GM23338 (cell line): ENCODE results near the gene ASAP2. TPM values are rescaled to one million over a fixed set of nuclear protein-coding genes. Genes with fewer than 3 reads are reported as not detected.

Experiments used
- ATAC-seq: fragments of 200-7000 bp; cut with Tn5 transposase; 3 replicates; pipeline ENCODE4 v1.9.1; 2020
- DNase-seq: peaks from one replicate; pipeline ENCODE4 v3.0.0-alpha.2; 2015; ENCODE audit warnings: low spot score
- H2AFZ ChIP-seq: fragments of 200-600 bp; sonication (generic); 2 replicates; pipeline ENCODE4 v1.8.0; 2016; ENCODE audit warnings: antibody characterized with exemption, mild to moderate bottlenecking, moderate library complexity
- H3F3A ChIP-seq: fragments of 200-600 bp; sonication (generic); replicated peaks from 2 replicates; pipeline ENCODE4 v1.8.0; 2017; ENCODE audit warnings: antibody characterized with exemption, mixed run types, low read depth
- H3K27ac ChIP-seq: fragments of 200-600 bp; sonication (generic); 2 replicates; pipeline ENCODE4 v1.6.1; 2016; ENCODE audit warnings: low read depth
- H3K27me3 ChIP-seq: fragments of 200-600 bp; sonication (generic); 2 replicates; pipeline ENCODE4 v1.8.0; 2016; ENCODE audit warnings: mild to moderate bottlenecking, mixed run types, moderate library complexity; ENCODE audit not compliant: insufficient read depth
- H3K36me3 ChIP-seq: fragments of 200-600 bp; sonication (generic); 2 replicates; pipeline ENCODE4 v1.8.0; 2016; ENCODE audit warnings: mild to moderate bottlenecking; ENCODE audit not compliant: insufficient read depth
- H3K4me1 ChIP-seq: fragments of 200-600 bp; sonication (generic); 2 replicates; pipeline ENCODE4 v1.8.0; 2016; ENCODE audit warnings: mild to moderate bottlenecking, moderate library complexity; ENCODE audit not compliant: insufficient read depth
- H3K4me2 ChIP-seq: fragments of 200-600 bp; sonication (generic); 2 replicates; pipeline ENCODE4 v1.7.1; 2017; ENCODE audit warnings: mixed run types
- H3K4me3 ChIP-seq: fragments of 200-600 bp; sonication (generic); 2 replicates; pipeline ENCODE4 v1.6.1; 2016; ENCODE audit warnings: mixed run types
- H3K79me2 ChIP-seq: fragments of 200-600 bp; sonication (generic); replicated peaks from 2 replicates; pipeline ENCODE4 v1.8.0; 2017; ENCODE audit warnings: mild to moderate bottlenecking; ENCODE audit not compliant: insufficient read depth
- H3K9me2 ChIP-seq: fragments of 200-600 bp; sonication (generic); 2 replicates; pipeline ENCODE4 v1.8.0; 2017; ENCODE audit not compliant: insufficient read depth
- H4K20me1 ChIP-seq: fragments of 200-600 bp; sonication (generic); replicated peaks from 2 replicates; pipeline ENCODE4 v1.8.0; 2017; ENCODE audit warnings: mild to moderate bottlenecking; ENCODE audit not compliant: insufficient read depth
- H3K27ac Mint-ChIP-seq: 2 replicates; pipeline ENCODE4 v1.8.0; 2020; ENCODE audit warnings: inconsistent platforms, mild to moderate bottlenecking, moderate library complexity, mixed read lengths
- H3K27me3 Mint-ChIP-seq: 3 replicates; pipeline ENCODE4 v1.8.0; 2022; ENCODE audit warnings: low read depth, mild to moderate bottlenecking, moderate library complexity, mixed read lengths, inconsistent platforms; ENCODE audit not compliant: insufficient read depth, poor library complexity
- H3K36me3 Mint-ChIP-seq: 3 replicates; pipeline ENCODE4 v1.8.0; 2021; ENCODE audit warnings: low read depth, mild to moderate bottlenecking, inconsistent platforms, moderate library complexity, mixed read lengths
- H3K4me1 Mint-ChIP-seq: 3 replicates; pipeline ENCODE4 v1.8.0; 2020; ENCODE audit warnings: mild to moderate bottlenecking, inconsistent platforms, mixed read lengths
- H3K4me3 Mint-ChIP-seq: 3 replicates; pipeline ENCODE4 v1.8.0; 2021; ENCODE audit warnings: moderate library complexity, mild to moderate bottlenecking, inconsistent platforms, mixed read lengths
- H3K9me3 Mint-ChIP-seq: 3 replicates; pipeline ENCODE4 v1.8.0; 2020; ENCODE audit warnings: moderate library complexity, mild to moderate bottlenecking, inconsistent platforms, mixed read lengths
- CREB1 ChIP-seq: fragments of 250-450 bp; sonication (Bioruptor Pico); IDR thresholded peaks from 2 replicates; pipeline ENCODE4 v1.5.0; 2020; ENCODE audit warnings: low read depth, mild to moderate bottlenecking, moderate library complexity
- EZH2 ChIP-seq: fragments of 200-600 bp; sonication (generic); IDR thresholded peaks from one replicate; pipeline ENCODE4 v1.8.0; 2017; ENCODE audit warnings: antibody characterized with exemption, mild to moderate bottlenecking, low read depth; ENCODE audit not compliant: unreplicated experiment
- EZH2phosphoT487 ChIP-seq: fragments of 200-600 bp; sonication (generic); IDR thresholded peaks from one replicate; pipeline ENCODE4 v1.8.1; 2018; ENCODE audit warnings: antibody characterized with exemption; ENCODE audit not compliant: unreplicated experiment
- JUNB ChIP-seq: IDR thresholded peaks from one replicate; pipeline ENCODE4 v1.6.1; 2016; ENCODE audit warnings: antibody characterized with exemption; ENCODE audit not compliant: unreplicated experiment
- NANOG ChIP-seq: IDR thresholded peaks from 2 replicates; pipeline ENCODE4 v1.6.1; 2016; ENCODE audit warnings: antibody characterized with exemption, borderline replicate concordance
- POLR2AphosphoS5 ChIP-seq: IDR thresholded peaks from 2 replicates; pipeline ENCODE4 v1.6.1; 2016; ENCODE audit warnings: antibody characterized with exemption, low read depth
- ZNF114 ChIP-seq: fragments of 250-450 bp; sonication (Bioruptor Pico); IDR thresholded peaks from 2 replicates; pipeline ENCODE4 v1.5.0; 2020; ENCODE audit warnings: mild to moderate bottlenecking, moderate library complexity
- ZNF331 ChIP-seq: fragments of 250-450 bp; sonication (Bioruptor Pico); IDR thresholded peaks from 2 replicates; pipeline ENCODE4 v1.5.0; 2020; ENCODE audit warnings: low read depth, mild to moderate bottlenecking, moderate library complexity
- polyA plus RNA-seq: library from polyadenylated mRNA; unstranded; fragments of >200 nt; fragmentation: Nextera tagmentation; extraction: Ambion mirVana; gene quantifications from 2 replicates; pipeline ENCODE4 v1.2.1, GENCODE V29; 2016
- total RNA-seq: library from RNA; depleted of rRNA; stranded (reverse); fragments of >200 nt; shearing (Covaris generic); gene quantifications from 2 replicates; pipeline ENCODE4 v1.2.3, GENCODE V29; 2014
- TF ChIP-seq, protein P1 (sequence below): IDR thresholded peaks from one replicate; pipeline ENCODE4 v1.6.1; 2018; ENCODE audit warnings: antibody characterized with exemption; ENCODE audit not compliant: unreplicated experiment
- TF ChIP-seq, protein P2 (sequence below): fragments of 250-450 bp; sonication (Bioruptor Pico); IDR thresholded peaks from 2 replicates; pipeline ENCODE4 v1.5.0; 2020; ENCODE audit warnings: mild to moderate bottlenecking, moderate library complexity

Gene ASAP2
- total and polyA plus RNA-seq, 2 experiments from 2014 or later, result 2.6 to 15.6 TPM

DNA sequence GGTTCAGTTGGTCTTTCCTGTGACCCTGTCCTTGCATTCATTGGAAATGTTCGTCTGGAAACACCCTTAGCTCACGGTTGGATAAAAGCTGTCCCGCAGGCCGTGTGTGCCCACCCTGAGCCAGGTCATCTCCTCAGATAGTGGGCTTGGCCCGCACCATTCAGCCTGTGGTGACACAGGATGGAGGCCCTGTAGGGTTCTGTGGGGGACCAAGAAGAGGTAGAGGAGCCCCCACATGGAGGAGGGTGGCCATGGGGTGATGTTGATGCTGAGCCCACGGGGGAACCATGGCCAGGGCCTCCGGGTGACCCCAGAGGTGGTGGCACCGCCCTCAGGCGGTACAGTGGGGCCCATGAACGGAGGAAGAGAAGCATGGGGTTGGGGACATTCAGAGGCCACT, 62.7 kb downstream of the ASAP2 start:
- H3K4me1 Mint-ChIP-seq, result peaks cover 30% of the 10 kb centered on the region
- H2AFZ ChIP-seq, result no peak overlapping the region
- H4K20me1 ChIP-seq, result peaks cover 6% of the 10 kb centered on the region
- DNase-seq, result no peak
- H3F3A ChIP-seq, result no peaks in the 10 kb centered on the region
- no peaks in the 10 kb centered on the region for H3K9me2 ChIP-seq
- peaks cover 77% of the 10 kb centered on the region for H3K79me2 ChIP-seq
- no peak overlapping the region for H3K4me3 ChIP-seq
- H3K4me1 ChIP-seq, result 0 out of 2 replicates have a peak, but pooled peaks cover 7% of the 10 kb centered on the region
- H3K27me3 Mint-ChIP-seq, result peaks cover 7% of the 10 kb centered on the region
- H3K27ac Mint-ChIP-seq, result no peak overlapping the region
- H3K27ac ChIP-seq, result no peak overlapping the region
- no peak overlapping the region for H3K4me3 Mint-ChIP-seq
- no peaks in the 10 kb centered on the region for H3K27me3 ChIP-seq
- no peak overlapping the region for H3K4me2 ChIP-seq
- H3K36me3 Mint-ChIP-seq, result peaks cover 3% of the 10 kb centered on the region; the same call in 2 of the 3 replicates
- ATAC-seq, result no peak
- H3K36me3 ChIP-seq, result no peaks in the 10 kb centered on the region
- TF ChIP-seq NANOG (no peak), ZNF114 (no peak), EZH2phosphoT487 (no peak), ZNF331 (CRISPR knock-in tag) (no peak), JUNB (no peak)
- TF ChIP-seq, protein P1, sequence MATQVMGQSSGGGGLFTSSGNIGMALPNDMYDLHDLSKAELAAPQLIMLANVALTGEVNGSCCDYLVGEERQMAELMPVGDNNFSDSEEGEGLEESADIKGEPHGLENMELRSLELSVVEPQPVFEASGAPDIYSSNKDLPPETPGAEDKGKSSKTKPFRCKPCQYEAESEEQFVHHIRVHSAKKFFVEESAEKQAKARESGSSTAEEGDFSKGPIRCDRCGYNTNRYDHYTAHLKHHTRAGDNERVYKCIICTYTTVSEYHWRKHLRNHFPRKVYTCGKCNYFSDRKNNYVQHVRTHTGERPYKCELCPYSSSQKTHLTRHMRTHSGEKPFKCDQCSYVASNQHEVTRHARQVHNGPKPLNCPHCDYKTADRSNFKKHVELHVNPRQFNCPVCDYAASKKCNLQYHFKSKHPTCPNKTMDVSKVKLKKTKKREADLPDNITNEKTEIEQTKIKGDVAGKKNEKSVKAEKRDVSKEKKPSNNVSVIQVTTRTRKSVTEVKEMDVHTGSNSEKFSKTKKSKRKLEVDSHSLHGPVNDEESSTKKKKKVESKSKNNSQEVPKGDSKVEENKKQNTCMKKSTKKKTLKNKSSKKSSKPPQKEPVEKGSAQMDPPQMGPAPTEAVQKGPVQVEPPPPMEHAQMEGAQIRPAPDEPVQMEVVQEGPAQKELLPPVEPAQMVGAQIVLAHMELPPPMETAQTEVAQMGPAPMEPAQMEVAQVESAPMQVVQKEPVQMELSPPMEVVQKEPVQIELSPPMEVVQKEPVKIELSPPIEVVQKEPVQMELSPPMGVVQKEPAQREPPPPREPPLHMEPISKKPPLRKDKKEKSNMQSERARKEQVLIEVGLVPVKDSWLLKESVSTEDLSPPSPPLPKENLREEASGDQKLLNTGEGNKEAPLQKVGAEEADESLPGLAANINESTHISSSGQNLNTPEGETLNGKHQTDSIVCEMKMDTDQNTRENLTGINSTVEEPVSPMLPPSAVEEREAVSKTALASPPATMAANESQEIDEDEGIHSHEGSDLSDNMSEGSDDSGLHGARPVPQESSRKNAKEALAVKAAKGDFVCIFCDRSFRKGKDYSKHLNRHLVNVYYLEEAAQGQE, result no peak
- no peaks in the 10 kb centered on the region for H3K9me3 Mint-ChIP-seq

DNA sequence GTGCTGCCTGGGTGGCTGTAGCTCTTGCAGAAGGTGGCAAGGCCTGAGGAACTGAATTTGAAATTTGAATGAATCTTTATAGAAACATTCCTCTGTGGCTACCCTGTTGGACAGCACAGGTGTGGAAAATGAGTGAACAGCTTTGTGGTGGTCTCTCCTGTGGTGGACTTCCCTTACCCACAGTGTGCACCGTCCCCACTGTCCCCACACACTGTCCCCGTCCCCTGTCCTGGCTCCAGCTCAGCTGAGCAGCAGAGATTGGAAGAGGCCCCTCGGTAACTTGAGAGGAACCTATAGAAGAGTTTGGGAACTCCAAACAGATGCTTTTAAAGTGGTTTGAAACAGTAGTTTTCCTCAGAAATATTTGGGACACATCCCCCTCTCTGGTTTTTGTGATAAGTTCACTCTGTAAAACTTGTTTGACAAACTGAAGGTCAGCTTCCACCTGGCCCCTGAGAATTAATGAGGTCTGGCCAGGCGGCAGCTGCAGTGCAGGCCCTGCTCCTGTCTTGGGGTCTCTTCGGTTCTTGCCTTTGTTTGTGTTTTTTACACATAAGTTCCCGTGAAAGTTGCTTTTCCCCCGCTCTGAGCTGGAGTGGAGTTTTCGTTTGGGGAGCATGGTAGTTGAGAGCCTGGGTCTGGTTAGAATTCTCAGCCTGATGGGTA, 63.2 kb downstream of the ASAP2 start:
- H2AFZ ChIP-seq, result no peak overlapping the region
- H3F3A ChIP-seq, result no peaks in the 10 kb centered on the region
- ATAC-seq (no peak), DNase-seq (no peak)
- Mint-ChIP-seq H3K27me3 (peaks cover 7% of the 10 kb centered on the region), H3K4me1 (peaks cover 35% of the 10 kb centered on the region), H3K9me3 (no peaks in the 10 kb centered on the region), H3K27ac (no peak overlapping the region), H3K36me3 (peaks cover 3% of the 10 kb centered on the region; the same call in 2 of the 3 replicates), H3K4me3 (no peak overlapping the region)
- no peak overlapping the region for H3K27ac ChIP-seq
- H4K20me1 ChIP-seq, result peaks cover 6% of the 10 kb centered on the region
- H3K27me3 ChIP-seq, result no peaks in the 10 kb centered on the region
- no peaks in the 10 kb centered on the region for H3K36me3 ChIP-seq
- H3K79me2 ChIP-seq, result peaks cover 80% of the 10 kb centered on the region
- no peak overlapping the region for H3K4me2 ChIP-seq
- no peak overlapping the region for H3K4me3 ChIP-seq
- no peaks in the 10 kb centered on the region for H3K9me2 ChIP-seq
- peaks cover 12% of the 10 kb centered on the region; the same call in 1 of the 2 replicates for H3K4me1 ChIP-seq
- TF ChIP-seq JUNB (no peak), CREB1 (no peak), POLR2AphosphoS5 (no peak), EZH2 (no peak)
- TF ChIP-seq, protein P2, sequence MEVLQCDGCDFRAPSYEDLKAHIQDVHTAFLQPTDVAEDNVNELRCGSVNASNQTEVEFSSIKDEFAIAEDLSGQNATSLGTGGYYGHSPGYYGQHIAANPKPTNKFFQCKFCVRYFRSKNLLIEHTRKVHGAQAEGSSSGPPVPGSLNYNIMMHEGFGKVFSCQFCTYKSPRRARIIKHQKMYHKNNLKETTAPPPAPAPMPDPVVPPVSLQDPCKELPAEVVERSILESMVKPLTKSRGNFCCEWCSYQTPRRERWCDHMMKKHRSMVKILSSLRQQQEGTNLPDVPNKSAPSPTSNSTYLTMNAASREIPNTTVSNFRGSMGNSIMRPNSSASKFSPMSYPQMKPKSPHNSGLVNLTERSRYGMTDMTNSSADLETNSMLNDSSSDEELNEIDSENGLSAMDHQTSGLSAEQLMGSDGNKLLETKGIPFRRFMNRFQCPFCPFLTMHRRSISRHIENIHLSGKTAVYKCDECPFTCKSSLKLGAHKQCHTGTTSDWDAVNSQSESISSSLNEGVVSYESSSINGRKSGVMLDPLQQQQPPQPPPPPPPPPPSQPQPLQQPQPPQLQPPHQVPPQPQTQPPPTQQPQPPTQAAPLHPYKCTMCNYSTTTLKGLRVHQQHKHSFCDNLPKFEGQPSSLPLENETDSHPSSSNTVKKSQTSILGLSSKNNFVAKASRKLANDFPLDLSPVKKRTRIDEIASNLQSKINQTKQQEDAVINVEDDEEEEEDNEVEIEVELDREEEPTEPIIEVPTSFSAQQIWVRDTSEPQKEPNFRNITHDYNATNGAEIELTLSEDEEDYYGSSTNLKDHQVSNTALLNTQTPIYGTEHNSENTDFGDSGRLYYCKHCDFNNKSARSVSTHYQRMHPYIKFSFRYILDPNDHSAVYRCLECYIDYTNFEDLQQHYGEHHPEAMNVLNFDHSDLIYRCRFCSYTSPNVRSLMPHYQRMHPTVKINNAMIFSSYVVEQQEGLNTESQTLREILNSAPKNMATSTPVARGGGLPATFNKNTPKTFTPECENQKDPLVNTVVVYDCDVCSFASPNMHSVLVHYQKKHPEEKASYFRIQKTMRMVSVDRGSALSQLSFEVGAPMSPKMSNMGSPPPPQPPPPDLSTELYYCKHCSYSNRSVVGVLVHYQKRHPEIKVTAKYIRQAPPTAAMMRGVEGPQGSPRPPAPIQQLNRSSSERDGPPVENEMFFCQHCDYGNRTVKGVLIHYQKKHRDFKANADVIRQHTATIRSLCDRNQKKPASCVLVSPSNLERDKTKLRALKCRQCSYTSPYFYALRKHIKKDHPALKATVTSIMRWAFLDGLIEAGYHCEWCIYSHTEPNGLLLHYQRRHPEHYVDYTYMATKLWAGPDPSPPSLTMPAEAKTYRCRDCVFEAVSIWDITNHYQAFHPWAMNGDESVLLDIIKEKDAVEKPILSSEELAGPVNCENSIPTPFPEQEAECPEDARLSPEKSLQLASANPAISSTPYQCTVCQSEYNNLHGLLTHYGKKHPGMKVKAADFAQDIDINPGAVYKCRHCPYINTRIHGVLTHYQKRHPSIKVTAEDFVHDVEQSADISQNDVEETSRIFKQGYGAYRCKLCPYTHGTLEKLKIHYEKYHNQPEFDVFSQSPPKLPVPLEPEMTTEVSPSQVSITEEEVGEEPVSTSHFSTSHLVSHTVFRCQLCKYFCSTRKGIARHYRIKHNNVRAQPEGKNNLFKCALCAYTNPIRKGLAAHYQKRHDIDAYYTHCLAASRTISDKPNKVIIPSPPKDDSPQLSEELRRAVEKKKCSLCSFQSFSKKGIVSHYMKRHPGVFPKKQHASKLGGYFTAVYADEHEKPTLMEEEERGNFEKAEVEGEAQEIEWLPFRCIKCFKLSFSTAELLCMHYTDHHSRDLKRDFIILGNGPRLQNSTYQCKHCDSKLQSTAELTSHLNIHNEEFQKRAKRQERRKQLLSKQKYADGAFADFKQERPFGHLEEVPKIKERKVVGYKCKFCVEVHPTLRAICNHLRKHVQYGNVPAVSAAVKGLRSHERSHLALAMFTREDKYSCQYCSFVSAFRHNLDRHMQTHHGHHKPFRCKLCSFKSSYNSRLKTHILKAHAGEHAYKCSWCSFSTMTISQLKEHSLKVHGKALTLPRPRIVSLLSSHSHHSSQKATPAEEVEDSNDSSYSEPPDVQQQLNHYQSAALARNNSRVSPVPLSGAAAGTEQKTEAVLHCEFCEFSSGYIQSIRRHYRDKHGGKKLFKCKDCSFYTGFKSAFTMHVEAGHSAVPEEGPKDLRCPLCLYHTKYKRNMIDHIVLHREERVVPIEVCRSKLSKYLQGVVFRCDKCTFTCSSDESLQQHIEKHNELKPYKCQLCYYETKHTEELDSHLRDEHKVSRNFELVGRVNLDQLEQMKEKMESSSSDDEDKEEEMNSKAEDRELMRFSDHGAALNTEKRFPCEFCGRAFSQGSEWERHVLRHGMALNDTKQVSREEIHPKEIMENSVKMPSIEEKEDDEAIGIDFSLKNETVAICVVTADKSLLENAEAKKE (CRISPR knock-in tag), result no peak
